ENCODE data around the gene MT2A.

The MT2A gene

DNA sequence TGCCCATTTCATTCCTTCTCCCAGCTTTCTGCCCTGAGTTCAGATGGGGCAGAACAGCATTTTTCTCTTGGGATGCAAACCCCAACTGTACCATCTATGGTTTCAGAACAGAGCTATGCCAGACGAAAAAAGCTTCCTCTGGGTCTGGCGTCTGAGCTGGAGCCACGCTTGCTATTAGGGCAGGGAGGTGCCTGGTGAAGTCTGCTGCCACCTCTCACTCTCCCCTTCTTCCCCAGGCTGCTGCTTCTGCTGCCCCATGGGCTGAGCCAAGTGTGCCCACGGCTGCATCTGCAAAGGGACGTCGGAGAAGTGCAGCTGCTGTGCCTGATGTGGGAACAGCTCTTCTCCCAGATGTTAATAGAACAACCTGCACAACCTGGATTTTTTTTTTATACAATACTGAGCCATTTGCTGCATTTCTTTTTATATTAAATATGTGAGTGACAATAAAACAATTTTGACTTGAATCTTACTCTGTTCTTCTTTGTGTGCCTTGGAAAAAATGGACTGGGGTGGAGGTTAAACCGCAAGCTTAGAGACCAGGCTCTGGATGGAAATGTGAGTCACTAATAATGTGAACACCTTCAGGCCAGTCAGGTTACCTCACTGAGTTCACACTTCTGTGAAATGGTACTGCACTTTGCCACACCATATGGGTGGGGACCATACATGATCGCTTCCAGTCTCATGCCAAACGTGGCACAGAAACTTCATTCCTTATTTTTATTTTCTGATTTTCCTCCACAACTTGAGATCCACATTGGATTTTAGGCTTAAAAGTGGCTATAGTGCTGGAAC lies 28.4 kb downstream of the MT2A start:
- H3K27ac ChIP-seq (ENCODE audit: low read depth, low read length): no peak overlapping the region
- peaks cover 0 to 10% (median 2%) of the 10 kb centered on the region in 5 donors for H3K27me3 ChIP-seq (ENCODE audit: control insufficient read depth in 5 of 5, insufficient read depth in 4 of 5, low read length in 5 of 5)
- H3K9me3 ChIP-seq (ENCODE audit: control insufficient read depth in 5 of 5, low read length in 5 of 5): no peaks in the 10 kb centered on the region
- H3K36me3 ChIP-seq (ENCODE audit: control insufficient read depth in 5 of 5, insufficient read depth in 5 of 5, low read length in 5 of 5): no peaks in the 10 kb centered on the region
- peaks cover 4 to 48% (median 32%) of the 10 kb centered on the region in 5 donors for H3K4me1 ChIP-seq (ENCODE audit: control insufficient read depth in 5 of 5, insufficient read depth in 5 of 5, low read length in 5 of 5)
- H3K4me3 ChIP-seq (ENCODE audit: low read depth in 1 of 5, low read length in 5 of 5): no peak overlapping the region
- no peak overlapping the region for H3K9ac ChIP-seq (ENCODE audit: low read length in 5 of 5)

DNA sequence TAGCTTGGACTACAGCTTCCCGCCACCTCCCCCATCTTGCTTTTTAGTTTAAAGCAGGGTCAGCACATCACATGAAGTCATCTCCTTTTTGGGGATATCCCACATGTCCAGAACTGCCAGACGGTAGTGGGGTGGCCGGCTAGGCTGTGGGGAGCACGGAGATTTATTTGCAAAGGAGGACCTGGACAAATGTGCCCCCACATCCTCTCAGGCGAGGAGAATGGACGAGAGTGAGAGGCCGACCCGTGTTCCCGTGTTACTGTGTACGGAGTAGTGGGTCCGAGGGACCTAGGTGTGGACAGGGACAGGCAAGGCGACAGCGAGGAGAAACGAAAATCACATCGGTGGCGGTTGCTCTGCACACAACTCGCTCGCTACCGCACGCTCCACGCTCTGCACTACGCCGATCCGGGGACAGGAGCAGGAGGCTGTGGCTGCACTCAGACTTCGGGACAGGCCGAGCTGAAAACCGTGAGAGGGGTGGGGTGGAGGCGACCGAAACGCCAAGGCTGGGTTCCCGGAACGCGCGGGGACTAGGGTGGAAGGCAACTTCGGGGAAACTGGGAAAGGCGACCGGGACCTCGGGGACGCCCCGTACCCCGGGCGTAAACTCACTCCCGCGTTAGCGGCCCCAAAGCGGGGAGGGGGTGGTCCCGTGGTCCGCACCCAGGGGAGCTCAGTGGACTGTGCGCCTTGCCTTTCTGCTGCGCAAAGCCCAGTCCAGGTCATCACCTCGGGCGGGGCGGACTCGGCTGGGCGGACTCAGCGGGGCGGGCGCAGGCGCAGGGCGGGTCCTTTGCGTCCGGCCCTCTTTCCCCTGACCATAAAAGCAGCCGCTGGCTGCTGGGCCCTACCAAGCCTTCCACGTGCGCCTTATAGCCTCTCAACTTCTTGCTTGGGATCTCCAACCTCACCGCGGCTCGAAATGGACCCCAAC lies 29.7 kb downstream of the MT2A start, which contains the start of gene MT1A:
TSS of gene MT1A (plus strand) at position 853 of the 937 bp plus-strand sequence. CDS start at position 926, 73 bp downstream.
- H3K4me3 ChIP-seq (ENCODE audit: low read depth in 1 of 5, low read length in 5 of 5): peak within 1 kb of the TSS; percentile 33 to 75 (median 70)
- H3K9me3 ChIP-seq (ENCODE audit: control insufficient read depth in 5 of 5, low read length in 5 of 5): no peaks in the 10 kb centered on the region
- H3K36me3 ChIP-seq (ENCODE audit: control insufficient read depth in 5 of 5, insufficient read depth in 5 of 5, low read length in 5 of 5): no peaks in the 10 kb centered on the region
- peak within 1 kb of the TSS in 4 of 5 donors; percentile 9 to 66 (median 42) for H3K9ac ChIP-seq (ENCODE audit: low read length in 5 of 5)
- peaks cover 0 to 10% (median 2%) of the 10 kb centered on the region in 5 donors for H3K27me3 ChIP-seq (ENCODE audit: control insufficient read depth in 5 of 5, insufficient read depth in 4 of 5, low read length in 5 of 5)
- H3K27ac ChIP-seq (ENCODE audit: low read depth, low read length): peak within 1 kb of the TSS; percentile 44
- peaks cover 2 to 43% (median 29%) of the 10 kb centered on the region in 5 donors for H3K4me1 ChIP-seq (ENCODE audit: control insufficient read depth in 5 of 5, insufficient read depth in 5 of 5, low read length in 5 of 5)

DNA sequence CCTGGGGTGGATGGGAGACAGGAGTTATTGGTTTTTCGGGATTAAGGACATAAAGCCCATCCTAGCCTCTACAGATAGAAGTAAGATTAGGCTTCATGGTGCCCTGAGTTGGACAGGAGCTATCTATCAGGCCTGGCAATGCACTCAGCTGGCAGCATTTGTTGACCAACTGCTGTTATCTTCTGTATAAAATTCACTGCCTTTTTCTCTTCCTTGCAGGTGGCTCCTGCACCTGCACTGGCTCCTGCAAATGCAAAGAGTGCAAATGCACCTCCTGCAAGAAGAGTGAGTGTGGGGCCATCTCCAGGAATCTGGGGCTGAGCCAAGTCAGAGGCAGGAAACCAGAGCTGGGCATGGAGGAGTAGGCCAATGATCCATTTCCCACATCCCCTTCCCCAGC lies 30.7 kb downstream of the MT2A start:
- Histone ChIP-seq H3K27ac (ENCODE audit: low read depth, low read length) (peak overlapping the region; percentile 44), H3K4me1 (ENCODE audit: control insufficient read depth in 5 of 5, insufficient read depth in 5 of 5, low read length in 5 of 5) (peaks cover 2 to 46% (median 32%) of the 10 kb centered on the region in 5 donors), H3K9me3 (ENCODE audit: control insufficient read depth in 5 of 5, low read length in 5 of 5) (no peaks in the 10 kb centered on the region), H3K9ac (ENCODE audit: low read length in 5 of 5) (peak overlapping the region in 2 of 5 donors; percentile 9 to 16), H3K36me3 (ENCODE audit: control insufficient read depth in 5 of 5, insufficient read depth in 5 of 5, low read length in 5 of 5) (no peaks in the 10 kb centered on the region), H3K27me3 (ENCODE audit: control insufficient read depth in 5 of 5, insufficient read depth in 4 of 5, low read length in 5 of 5) (peaks cover 0 to 10% (median 5%) of the 10 kb centered on the region in 5 donors), H3K4me3 (ENCODE audit: low read depth in 1 of 5, low read length in 5 of 5) (peak overlapping the region; percentile 33 to 71 (median 69))

DNA sequence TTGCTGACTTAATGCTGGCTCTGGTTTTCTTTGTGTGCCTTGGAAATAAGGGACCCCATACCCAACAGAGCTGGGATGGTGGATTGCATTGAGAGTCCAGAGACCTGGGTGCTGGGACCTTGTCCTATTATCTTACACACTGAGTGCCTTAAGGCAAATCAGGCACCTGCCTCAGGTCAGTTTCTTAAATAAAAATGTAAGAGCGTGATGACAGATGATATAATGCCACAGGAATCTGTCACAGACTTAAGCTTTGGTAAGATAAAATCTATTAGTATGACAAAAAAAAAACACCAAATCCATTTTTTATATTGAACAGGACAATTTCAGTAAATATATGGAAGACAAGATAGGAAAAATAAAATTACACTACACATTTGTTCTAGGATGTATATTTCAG lies 31.7 kb downstream of the MT2A start:
- H3K4me3 ChIP-seq (ENCODE audit: low read depth in 1 of 5, low read length in 5 of 5): no peak overlapping the region
- H3K9me3 ChIP-seq (ENCODE audit: control insufficient read depth in 5 of 5, low read length in 5 of 5): no peaks in the 10 kb centered on the region
- peaks cover 0 to 5% (median 1%) of the 10 kb centered on the region in 5 donors for H3K27me3 ChIP-seq (ENCODE audit: control insufficient read depth in 5 of 5, insufficient read depth in 4 of 5, low read length in 5 of 5)
- H3K4me1 ChIP-seq (ENCODE audit: control insufficient read depth in 5 of 5, insufficient read depth in 5 of 5, low read length in 5 of 5): peaks cover 2 to 44% (median 33%) of the 10 kb centered on the region in 5 donors
- no peak overlapping the region for H3K27ac ChIP-seq (ENCODE audit: low read depth, low read length)
- H3K36me3 ChIP-seq (ENCODE audit: control insufficient read depth in 5 of 5, insufficient read depth in 5 of 5, low read length in 5 of 5): no peaks in the 10 kb centered on the region
- no peak overlapping the region for H3K9ac ChIP-seq (ENCODE audit: low read length in 5 of 5)

DNA sequence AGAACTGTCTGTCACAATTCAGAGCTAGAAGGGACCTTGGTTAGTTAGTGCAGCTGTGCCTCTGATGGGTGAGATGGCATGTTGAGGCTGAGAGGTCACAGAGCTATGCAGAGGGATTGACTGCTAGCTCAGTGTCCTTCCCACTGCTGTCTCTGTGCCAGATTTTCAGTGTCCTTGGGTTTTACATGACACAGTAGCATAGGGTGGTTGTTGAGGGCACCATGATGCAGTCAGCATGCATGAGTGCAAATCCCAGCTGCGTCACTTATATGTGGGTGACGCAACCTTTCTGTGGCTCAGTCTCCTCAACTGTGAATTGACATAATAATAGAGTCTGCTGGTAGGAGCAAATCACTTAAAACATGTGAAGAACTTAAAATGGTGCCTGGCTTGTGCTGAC lies 32.8 kb downstream of the MT2A start:
- H3K9ac ChIP-seq (ENCODE audit: low read length in 5 of 5): no peak overlapping the region
- no peaks in the 10 kb centered on the region for H3K36me3 ChIP-seq (ENCODE audit: control insufficient read depth in 5 of 5, insufficient read depth in 5 of 5, low read length in 5 of 5)
- H3K4me1 ChIP-seq (ENCODE audit: control insufficient read depth in 5 of 5, insufficient read depth in 5 of 5, low read length in 5 of 5): peaks cover 2 to 39% (median 33%) of the 10 kb centered on the region in 5 donors
- no peak overlapping the region for H3K27ac ChIP-seq (ENCODE audit: low read depth, low read length)
- H3K27me3 ChIP-seq (ENCODE audit: control insufficient read depth in 5 of 5, insufficient read depth in 4 of 5, low read length in 5 of 5): peaks cover 0 to 3% (median 0%) of the 10 kb centered on the region in 5 donors
- no peaks in the 10 kb centered on the region for H3K9me3 ChIP-seq (ENCODE audit: control insufficient read depth in 5 of 5, low read length in 5 of 5)
- H3K4me3 ChIP-seq (ENCODE audit: low read depth in 1 of 5, low read length in 5 of 5): no peak overlapping the region

DNA sequence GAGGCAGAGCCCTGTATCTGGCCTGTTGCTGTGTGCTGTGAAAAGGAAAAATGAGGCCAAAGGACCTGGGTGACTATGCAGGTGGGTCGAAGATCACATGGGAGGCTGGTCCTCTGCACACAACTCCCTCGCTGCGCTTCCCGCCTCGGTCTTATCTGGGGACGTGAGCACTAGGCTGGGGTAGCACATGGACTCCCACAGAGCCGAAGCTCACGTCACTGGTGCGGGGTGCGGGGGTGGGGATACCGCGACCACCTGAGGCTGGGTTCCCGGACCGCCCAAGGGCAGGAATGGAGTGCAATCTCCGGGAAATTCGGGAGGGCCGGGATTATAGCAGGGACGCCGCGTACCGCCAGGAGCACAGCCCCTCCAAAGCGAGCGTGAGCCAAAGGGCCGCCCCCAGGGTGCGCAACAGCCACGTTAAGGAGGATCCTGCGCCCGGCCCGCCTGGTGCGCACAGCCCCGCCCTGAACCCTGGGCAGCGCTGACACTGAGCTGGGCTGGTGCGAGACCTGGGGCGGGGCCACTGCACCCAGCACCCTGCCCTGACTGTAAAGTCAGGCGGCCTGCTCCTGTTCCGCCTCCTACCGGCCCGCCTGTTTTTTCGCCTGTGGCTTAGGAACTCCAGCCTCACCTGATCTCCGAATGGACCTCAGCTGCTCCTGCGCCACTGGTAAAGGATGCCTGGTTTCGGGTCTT lies 34.8 kb downstream of the MT2A start:
- H3K4me1 ChIP-seq (ENCODE audit: control insufficient read depth in 5 of 5, insufficient read depth in 5 of 5, low read length in 5 of 5): peaks cover 2 to 42% (median 33%) of the 10 kb centered on the region in 5 donors
- no peak overlapping the region for H3K27ac ChIP-seq (ENCODE audit: low read depth, low read length)
- peak overlapping the region; percentile 21 to 60 (median 48) for H3K4me3 ChIP-seq (ENCODE audit: low read depth in 1 of 5, low read length in 5 of 5)
- no peaks in the 10 kb centered on the region for H3K36me3 ChIP-seq (ENCODE audit: control insufficient read depth in 5 of 5, insufficient read depth in 5 of 5, low read length in 5 of 5)
- no peaks in the 10 kb centered on the region for H3K9me3 ChIP-seq (ENCODE audit: control insufficient read depth in 5 of 5, low read length in 5 of 5)
- peak overlapping the region in 3 of 5 donors; percentile 32 to 64 (median 44) for H3K9ac ChIP-seq (ENCODE audit: low read length in 5 of 5)
- H3K27me3 ChIP-seq (ENCODE audit: control insufficient read depth in 5 of 5, insufficient read depth in 4 of 5, low read length in 5 of 5): peaks cover 0 to 5% (median 3%) of the 10 kb centered on the region in 5 donors

DNA sequence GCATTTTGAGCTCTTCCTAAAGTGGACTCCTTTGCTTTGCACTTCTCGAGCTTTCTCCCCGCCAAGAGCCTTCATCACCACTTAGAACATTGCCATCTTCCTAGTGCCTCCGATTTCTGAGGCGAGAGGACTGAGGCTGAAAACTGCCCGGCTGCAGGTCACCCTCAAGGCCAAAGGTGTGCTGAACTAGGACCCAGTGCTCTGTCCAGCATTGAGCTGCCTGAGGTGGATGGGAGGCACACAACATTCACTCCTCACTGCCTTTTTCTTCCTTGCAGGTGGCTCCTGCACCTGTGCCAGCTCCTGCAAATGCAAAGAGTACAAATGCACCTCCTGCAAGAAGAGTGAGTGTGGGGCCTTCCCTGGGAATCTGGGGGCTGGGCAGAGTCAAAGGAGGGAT lies 35.4 kb downstream of the MT2A start:
- peaks cover 0 to 40% (median 29%) of the 10 kb centered on the region in 5 donors for H3K4me1 ChIP-seq (ENCODE audit: control insufficient read depth in 5 of 5, insufficient read depth in 5 of 5, low read length in 5 of 5)
- H3K27ac ChIP-seq (ENCODE audit: low read depth, low read length): no peak overlapping the region
- peaks cover 0 to 6% (median 3%) of the 10 kb centered on the region in 5 donors for H3K27me3 ChIP-seq (ENCODE audit: control insufficient read depth in 5 of 5, insufficient read depth in 4 of 5, low read length in 5 of 5)
- no peaks in the 10 kb centered on the region for H3K9me3 ChIP-seq (ENCODE audit: control insufficient read depth in 5 of 5, low read length in 5 of 5)
- H3K9ac ChIP-seq (ENCODE audit: low read length in 5 of 5): peak overlapping the region in 2 of 5 donors; percentile 44 to 64
- H3K4me3 ChIP-seq (ENCODE audit: low read depth in 1 of 5, low read length in 5 of 5): peak overlapping the region; percentile 21 to 60 (median 47)
- no peaks in the 10 kb centered on the region for H3K36me3 ChIP-seq (ENCODE audit: control insufficient read depth in 5 of 5, insufficient read depth in 5 of 5, low read length in 5 of 5)

DNA sequence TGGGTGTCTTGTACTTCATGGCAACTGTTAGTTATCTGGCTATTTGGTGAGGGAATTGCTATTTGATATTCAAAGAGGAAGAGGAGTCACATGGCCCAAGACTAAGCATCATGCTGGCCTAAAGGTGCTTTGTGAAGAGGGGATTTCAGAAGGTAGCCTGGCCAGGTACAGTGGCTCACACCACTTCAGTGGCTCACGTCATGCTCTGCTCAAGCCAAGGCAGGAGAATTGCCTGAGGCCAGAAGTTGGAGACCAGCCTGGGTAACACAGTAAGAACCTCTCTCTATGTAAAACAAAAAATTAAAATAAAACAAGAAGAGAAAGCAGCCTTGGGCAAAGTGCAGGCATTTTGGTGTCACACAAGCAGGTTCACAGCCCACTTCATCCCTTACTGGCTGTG lies 36.9 kb downstream of the MT2A start:
- Histone ChIP-seq H3K4me3 (ENCODE audit: low read depth in 1 of 5, low read length in 5 of 5) (no peak overlapping the region), H3K9ac (ENCODE audit: low read length in 5 of 5) (no peak overlapping the region), H3K27ac (ENCODE audit: low read depth, low read length) (no peak overlapping the region), H3K36me3 (ENCODE audit: control insufficient read depth in 5 of 5, insufficient read depth in 5 of 5, low read length in 5 of 5) (no peaks in the 10 kb centered on the region), H3K4me1 (ENCODE audit: control insufficient read depth in 5 of 5, insufficient read depth in 5 of 5, low read length in 5 of 5) (peaks cover 0 to 36% (median 31%) of the 10 kb centered on the region in 5 donors), H3K27me3 (ENCODE audit: control insufficient read depth in 5 of 5, insufficient read depth in 4 of 5, low read length in 5 of 5) (peaks cover 0 to 6% (median 3%) of the 10 kb centered on the region in 5 donors), H3K9me3 (ENCODE audit: control insufficient read depth in 5 of 5, low read length in 5 of 5) (no peaks in the 10 kb centered on the region)

DNA sequence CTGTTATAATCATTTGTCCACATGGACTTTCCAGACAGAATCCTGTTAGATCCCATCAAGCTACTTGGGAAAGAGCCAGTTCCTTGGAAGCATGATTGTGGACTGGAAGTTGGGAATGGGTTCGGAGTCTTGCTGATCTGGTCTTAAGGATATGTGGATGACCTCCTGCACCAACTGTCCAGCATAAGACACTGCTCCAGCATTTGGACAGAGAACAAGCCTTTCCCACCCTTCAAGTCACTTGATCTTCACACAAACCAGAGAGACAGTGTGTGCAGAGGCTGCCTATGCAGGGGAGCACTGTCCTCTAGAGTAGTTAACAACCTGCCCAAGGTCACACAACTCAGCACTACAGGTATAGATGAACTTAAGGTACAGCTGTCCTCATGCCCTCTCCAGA lies 37.5 kb downstream of the MT2A start:
- H3K4me3 ChIP-seq (ENCODE audit: low read depth in 1 of 5, low read length in 5 of 5): no peak overlapping the region
- no peaks in the 10 kb centered on the region for H3K9me3 ChIP-seq (ENCODE audit: control insufficient read depth in 5 of 5, low read length in 5 of 5)
- H3K9ac ChIP-seq (ENCODE audit: low read length in 5 of 5): no peak overlapping the region
- peaks cover 0 to 6% (median 3%) of the 10 kb centered on the region in 5 donors for H3K27me3 ChIP-seq (ENCODE audit: control insufficient read depth in 5 of 5, insufficient read depth in 4 of 5, low read length in 5 of 5)
- H3K27ac ChIP-seq (ENCODE audit: low read depth, low read length): no peak overlapping the region
- no peaks in the 10 kb centered on the region for H3K36me3 ChIP-seq (ENCODE audit: control insufficient read depth in 5 of 5, insufficient read depth in 5 of 5, low read length in 5 of 5)
- H3K4me1 ChIP-seq (ENCODE audit: control insufficient read depth in 5 of 5, insufficient read depth in 5 of 5, low read length in 5 of 5): peaks cover 0 to 36% (median 31%) of the 10 kb centered on the region in 5 donors

Measured in subcutaneous abdominal adipose tissue (tissue), 5 donors.